GM12878 (cell line): ENCODE measurements around the gene AGPAT4. TPM values are rescaled to one million over a fixed set of nuclear protein-coding genes. Genes with fewer than 3 reads are reported as not detected.

Experiments
- ATAC-seq: fragments of 200-7000 bp; cut with Tn5 transposase; 3 replicates; pipeline ENCODE4 v1.9.1; 2020; ENCODE audit warnings: mild to moderate bottlenecking, moderate library complexity
- BruUV-seq: library from RNA; stranded (reverse); fragments of 400-500 nt; replicated peaks from 2 replicates; lab custom pipeline; 2021; lab: Mats Ljungman, UMichigan
- CTCF ChIA-PET: fragments of 300-600 bp; sonication (Branson Sonifier 250); formaldehyde crosslinking; extraction: SDS; loops from one replicate; lab custom pipeline; 2021; ENCODE audit warnings: inconsistent platforms; lab: Yijun Ruan, JAX
- POLR2A ChIA-PET: fragments of 350-600 bp; formaldehyde crosslinking; extraction: SDS; loops from one replicate; lab custom pipeline; 2021; ENCODE audit warnings: inconsistent platforms; lab: Charles Lee
- RAD21 ChIA-PET: fragments of 300-600 bp; sonication (Branson Sonifier 250); formaldehyde crosslinking; loops from one replicate; lab custom pipeline; 2023; ENCODE audit warnings: antibody characterized with exemption; ENCODE audit not compliant: unreplicated experiment; lab: Charles Lee
- SMC1A ChIA-PET: fragments of 300-600 bp; sonication (Branson Sonifier 250); formaldehyde crosslinking; loops from one replicate; lab custom pipeline; 2023; ENCODE audit not compliant: unreplicated experiment, uncharacterized antibody; lab: Charles Lee
- DNase-seq: peaks from one replicate; pipeline ENCODE4 v3.0.0-alpha.2; 2011; ENCODE audit warnings: low read depth, low spot score
- FAIRE-seq: peaks from 3 replicates; lab custom pipeline; 2011; peaks lifted over from hg19 to GRCh38; lab: Jason Lieb, UNC
- H2AFZ ChIP-seq: 2 replicates; pipeline ENCODE4 v1.6.0; 2011; ENCODE audit warnings: low read depth, low read length, control low read depth; ENCODE audit not compliant: control insufficient read depth
- H3K27ac ChIP-seq: 2 replicates; pipeline ENCODE4 v1.5.1; 2011; ENCODE audit warnings: control low read depth; ENCODE audit not compliant: control insufficient read depth, insufficient read depth
- H3K27me3 ChIP-seq, 2 experiments: replicated peaks in 1 of 2; 2 replicates each; pipeline versions ENCODE4 v1.6.0 to v1.6.1; 2011; ENCODE audit warnings: low read length in 1 of 2; ENCODE audit not compliant: control insufficient read depth in 2 of 2, insufficient read depth in 2 of 2
- H3K36me3 ChIP-seq, 2 experiments: 2 replicates each; pipeline ENCODE4 v1.5.1; 2011; ENCODE audit warnings: low read length in 1 of 2; ENCODE audit not compliant: control insufficient read depth in 2 of 2, insufficient read depth in 2 of 2
- H3K4me1 ChIP-seq: 2 replicates; pipeline ENCODE4 v1.6.1; 2011; ENCODE audit warnings: mild to moderate bottlenecking, low read length, moderate library complexity, mixed read lengths; ENCODE audit not compliant: control insufficient read depth, insufficient read depth
- H3K4me2 ChIP-seq: 2 replicates; pipeline ENCODE4 v1.6.0; 2011; ENCODE audit warnings: control low read depth; ENCODE audit not compliant: control insufficient read depth, insufficient read depth
- H3K4me3 ChIP-seq: fragments of 200-600 bp; sonication (generic); 2 replicates; pipeline ENCODE4 v1.5.1; 2016
- H3K79me2 ChIP-seq: 2 replicates; pipeline ENCODE4 v1.6.0; 2011; ENCODE audit warnings: low read length; ENCODE audit not compliant: control insufficient read depth, insufficient read depth
- H3K9ac ChIP-seq: 2 replicates; pipeline ENCODE4 v1.8.0; 2011; ENCODE audit warnings: low read length, control low read depth, mixed read lengths; ENCODE audit not compliant: control insufficient read depth, insufficient read depth
- H3K9me3 ChIP-seq: replicated peaks from 3 replicates; pipeline ENCODE4 v1.5.1; 2011; ENCODE audit warnings: mild to moderate bottlenecking, low read length; ENCODE audit not compliant: control insufficient read depth, insufficient read depth
- H4K20me1 ChIP-seq: 2 replicates; pipeline ENCODE4 v1.6.0; 2011; ENCODE audit not compliant: control insufficient read depth, insufficient read depth
- ATF7 ChIP-seq: fragments of 450-650 bp; IDR thresholded peaks from 2 replicates; pipeline ENCODE4 v1.6.1; 2016; ENCODE audit warnings: low read depth, mild to moderate bottlenecking
- BCL3 ChIP-seq: IDR thresholded peaks from 2 replicates; pipeline ENCODE4 v1.6.1; 2011; ENCODE audit warnings: borderline replicate concordance, low read depth, mild to moderate bottlenecking, moderate library complexity, low read length; ENCODE audit not compliant: insufficient read depth, poor library complexity, severe bottlenecking
- CHD2 ChIP-seq: IDR thresholded peaks from 2 replicates; pipeline ENCODE4 v1.6.1; 2011; ENCODE audit warnings: low read depth, low read length, improper control_type of control experiment, borderline replicate concordance
- CREB1 ChIP-seq: IDR thresholded peaks from 2 replicates; pipeline ENCODE4 v1.6.1; 2012; ENCODE audit warnings: low read depth, mild to moderate bottlenecking, inconsistent platforms
- HDAC6 ChIP-seq: fragments of 200-600 bp; sonication (generic); IDR thresholded peaks from one replicate; pipeline ENCODE4 v1.8.0; 2017; ENCODE audit warnings: antibody characterized with exemption; ENCODE audit not compliant: unreplicated experiment
- NFIC ChIP-seq: IDR thresholded peaks from 2 replicates; pipeline ENCODE4 v1.6.1; 2012; ENCODE audit warnings: low read depth, mild to moderate bottlenecking, inconsistent platforms, low read length, moderate library complexity
- NFXL1 ChIP-seq: fragments of 450-650 bp; IDR thresholded peaks from 2 replicates; pipeline ENCODE4 v1.6.1; 2017; ENCODE audit warnings: antibody characterized with exemption, mild to moderate bottlenecking, borderline replicate concordance
- PKNOX1 ChIP-seq: fragments of 450-650 bp; IDR thresholded peaks from 2 replicates; pipeline ENCODE4 v1.6.1; 2016; ENCODE audit warnings: mild to moderate bottlenecking
- RAD21 ChIP-seq: IDR thresholded peaks from 2 replicates; pipeline ENCODE4 v1.6.1; 2011; ENCODE audit warnings: mild to moderate bottlenecking, low read depth, low read length, moderate library complexity; ENCODE audit not compliant: insufficient read depth
- SMAD1 ChIP-seq: fragments of 450-650 bp; IDR thresholded peaks from 2 replicates; pipeline ENCODE4 v1.6.1; 2018; ENCODE audit warnings: mild to moderate bottlenecking, low read depth; ENCODE audit not compliant: partially characterized antibody
- SPI1 ChIP-seq: IDR thresholded peaks from 2 replicates; pipeline ENCODE4 v1.6.1; 2011; ENCODE audit warnings: low read depth, mild to moderate bottlenecking, low read length, moderate library complexity, borderline replicate concordance; ENCODE audit not compliant: insufficient read depth
- ZNF217 ChIP-seq: fragments of 450-650 bp; IDR thresholded peaks from 2 replicates; pipeline ENCODE4 v1.6.1; 2017; ENCODE audit warnings: antibody characterized with exemption, mild to moderate bottlenecking
- ZNF384 ChIP-seq: IDR thresholded peaks from 2 replicates; pipeline ENCODE4 v1.6.1; 2012; ENCODE audit warnings: low read depth, mild to moderate bottlenecking, low read length, improper control_type of control experiment, borderline replicate concordance
- in situ Hi-C: fragments of 300-500 bp; cut with MboI; formaldehyde crosslinking; loops from 9 replicates; pipeline ENCODE4 v1.14.3; 2018; ENCODE audit warnings: mixed read lengths
- intact Hi-C: fragments of 100-400 bp; cut with micrococcal nuclease; formaldehyde crosslinking; loops from one replicate; pipeline ENCODE4 v1.14.2; 2022; ENCODE audit not compliant: unreplicated experiment
- polyA plus RNA-seq, 11 experiments: library from polyadenylated mRNA; depleted of rRNA in 4 of 11; unstranded in 6 of 11; stranded (reverse) in 5 of 11; fragments of >200 nt; fragmentation: Nextera tagmentation in 4 of 11; fragmentation: Illumina TruSeq in 1 of 11; extraction: Ambion mirVana in 4 of 11; extraction: Trizol in 1 of 11; gene quantifications; 1 replicate in 1 of 11; 2 replicates in 10 of 11; pipeline versions ENCODE4 v1.2.1 to v1.2.3, GENCODE V29; 2011 to 2016; ENCODE audit warnings: inconsistent platforms in 2 of 11, missing spikeins in 2 of 11, low read depth in 1 of 11
- total RNA-seq, 4 experiments: library from RNA; depleted of rRNA in 3 of 4; stranded (reverse); fragments of >200 nt in 3 of 4; fragmentation: Illumina TruSeq in 1 of 4; extraction: Trizol in 1 of 4; gene quantifications; 2 replicates each; pipeline versions ENCODE4 v1.2.1 to v1.2.3, GENCODE V29; 2013 to 2021

AGPAT4 gene
- total and polyA plus RNA-seq, 10 of the 15 experiments (the other 5 are each of a cell fraction or from before 2014, with no cell fraction given) = 0.34 to 2.2 (median 1.3) TPM

- peaks cover 9 to 17% of the 10 kb centered on the region in 2 experiments; a peak in 3 of 4 replicates for H3K36me3 ChIP-seq
- in situ Hi-C loops (no loop called here), intact Hi-C loops (loop anchor here (5.0 kb wide), 2 partner anchors 173 to 267 kb away; no protein-coding TSS in a partner anchor)
- H3K4me3 ChIP-seq = no peak overlapping the region
- POLR2A ChIA-PET = no interaction called here
- no peaks in the 10 kb centered on the region for H3K79me2 ChIP-seq
- SMC1A ChIA-PET = no interaction called here
- no peak overlapping the region for H3K9ac ChIP-seq
- DNase-seq (no peak), ATAC-seq (no peak), FAIRE-seq (no peak)
- RAD21 ChIA-PET = interaction anchor here (1.6 kb wide), 1 partner anchor 266 kb away, joined by 3 read pairs; no protein-coding TSS in a partner anchor
- BruUV-seq = no TSS peak
- H3K27me3 ChIP-seq = no peaks in the 10 kb centered on the region
- no peak for TF ChIP-seq PKNOX1
- no peak for TF ChIP-seq NFIC
- no peak for TF ChIP-seq NFXL1
- no peak for TF ChIP-seq ATF7
- no peak for TF ChIP-seq SPI1
- no peak for TF ChIP-seq CREB1
- TF ChIP-seq CHD2 = no peak
- no peak for TF ChIP-seq RAD21
- no peak for TF ChIP-seq BCL3
- no peak for TF ChIP-seq ZNF384
- TF ChIP-seq SMAD1 = no peak
- TF ChIP-seq ZNF217 = no peak
- no peak for TF ChIP-seq HDAC6
- no peak overlapping the region for H3K4me2 ChIP-seq
- CTCF ChIA-PET = no interaction called here
- no peak overlapping the region for H3K27ac ChIP-seq
- H2AFZ ChIP-seq = no peak overlapping the region
- H3K9me3 ChIP-seq = no peaks in the 10 kb centered on the region
- no peaks in the 10 kb centered on the region for H3K4me1 ChIP-seq
- H4K20me1 ChIP-seq = no peaks in the 10 kb centered on the region
Observed at GRCh38 chr6:161104966-161105365, 168.9 kb downstream of the AGPAT4 start.
